ENCODE data around the gene FPR2.

- TF ChIP-seq CTCF (IDR thresholded peaks at IDR 0.05; ENCODE audit: poor library complexity, severe bottlenecking) (no peak), EP300 (conservative IDR thresholded peaks at IDR 0.05; ENCODE audit: poor library complexity, severe bottlenecking) (no peak), EZH2 (IDR thresholded peaks at IDR 0.05; ENCODE audit: borderline replicate concordance, insufficient read depth, low read length, poor library complexity, severe bottlenecking) (no peak), SMC3 (conservative IDR thresholded peaks at IDR 0.05; ENCODE audit: poor library complexity) (no peak), RAD21 (conservative IDR thresholded peaks at IDR 0.05) (no peak), MXI1 (conservative IDR thresholded peaks at IDR 0.05; ENCODE audit: poor library complexity, severe bottlenecking) (no peak), POLR2AphosphoS5 (IDR thresholded peaks at IDR 0.05) (no peak), TAF1 (IDR thresholded peaks at IDR 0.05; ENCODE audit: low read depth) (no peak)
Observed at GRCh38 chr19:51761696-51762095, 716 bp downstream of the FPR2 start.
